DND-41 (cell line): ENCODE data around the gene ANGPTL4.
A peak's percentile ranks its signal among the peaks of the same experiment; 100 is the strongest.
"Not testable (repeated sequence)": the region's sequence is repeated elsewhere in the genome, so short reads cannot be mapped to it uniquely, and the experiment has no call there.

Source experiments
- ATAC-seq: fragments of 200-7000 bp; cut with Tn5 transposase; 3 replicates; pipeline ENCODE4 v1.9.1; 2021; ENCODE audit warnings: low read depth; ENCODE audit not compliant: insufficient read depth
- DNase-seq: peaks from one replicate; pipeline ENCODE4 v3.0.0-alpha.2; 2020
- H2AFZ ChIP-seq: 2 replicates; pipeline ENCODE4 v1.6.0; 2012; ENCODE audit warnings: low read depth, low read length
- H3K27ac ChIP-seq: 2 replicates; pipeline ENCODE4 v1.5.1; 2012; ENCODE audit warnings: low read length, inconsistent platforms
- H3K27me3 ChIP-seq: fragments of 200-600 bp; sonication (generic); 2 replicates; pipeline ENCODE4 v1.6.0; 2012; ENCODE audit warnings: low read length, mild to moderate bottlenecking, inconsistent platforms; ENCODE audit not compliant: insufficient read depth, poor library complexity
- H3K36me3 ChIP-seq: 2 replicates; pipeline ENCODE4 v1.5.1; 2012; ENCODE audit warnings: low read length, inconsistent platforms; ENCODE audit not compliant: insufficient read depth
- H3K4me1 ChIP-seq: 2 replicates; pipeline ENCODE4 v1.5.1; 2012; ENCODE audit warnings: mild to moderate bottlenecking, low read length; ENCODE audit not compliant: insufficient read depth
- H3K4me2 ChIP-seq: 2 replicates; pipeline ENCODE4 v1.6.0; 2012; ENCODE audit warnings: mild to moderate bottlenecking, moderate library complexity, low read length, inconsistent platforms; ENCODE audit not compliant: insufficient read depth
- H3K4me3 ChIP-seq, 2 experiments: fragments of 200-600 bp in 1 of 2; shearing (Covaris generic) in 1 of 2; 2 replicates each; pipeline ENCODE4 v1.5.1; 2012 to 2016; ENCODE audit warnings: inconsistent platforms in 2 of 2, low read length in 2 of 2, mild to moderate bottlenecking in 2 of 2, low read depth in 1 of 2, moderate library complexity in 1 of 2
- H3K79me2 ChIP-seq: 2 replicates; pipeline ENCODE4 v1.6.0; 2012; ENCODE audit warnings: low read length, inconsistent platforms; ENCODE audit not compliant: insufficient read depth
- H3K9ac ChIP-seq: 2 replicates; pipeline ENCODE4 v1.6.0; 2012; ENCODE audit warnings: low read depth, mild to moderate bottlenecking, inconsistent platforms, low read length, moderate library complexity
- H3K9me3 ChIP-seq: 2 replicates; pipeline ENCODE4 v1.5.1; 2012; ENCODE audit warnings: low read length, moderate library complexity, mild to moderate bottlenecking, inconsistent platforms; ENCODE audit not compliant: insufficient read depth, severe bottlenecking
- H4K20me1 ChIP-seq: 2 replicates; pipeline ENCODE4 v1.6.0; 2012; ENCODE audit warnings: low read length; ENCODE audit not compliant: insufficient read depth
- CTCF ChIP-seq: IDR thresholded peaks from 2 replicates; pipeline ENCODE4 v1.5.1; 2012; ENCODE audit warnings: borderline replicate concordance, low read length, moderate library complexity, mild to moderate bottlenecking; ENCODE audit not compliant: poor library complexity, severe bottlenecking; ENCODE audit errors: extremely low read depth
- EZH2 ChIP-seq: IDR thresholded peaks from 3 replicates; pipeline ENCODE4 v1.6.1; 2012; ENCODE audit warnings: borderline replicate concordance, low read depth, mild to moderate bottlenecking, moderate library complexity, low read length, inconsistent platforms; ENCODE audit not compliant: severe bottlenecking

ANGPTL4 gene

GRCh38 chr19:8377598-8377997, 13.6 kb downstream of the ANGPTL4 start:
- Histone ChIP-seq H3K36me3 (peaks cover 10% of the 10 kb centered on the region; the same call in 1 of the 2 replicates), H3K4me1 (no peaks in the 10 kb centered on the region)

GRCh38 chr19:8379156-8379891, 15.4 kb downstream of the ANGPTL4 start:
- H3K79me2 ChIP-seq, H2AFZ ChIP-seq, DNase-seq, H3K4me2 ChIP-seq, H4K20me1 ChIP-seq, H3K36me3 ChIP-seq, ATAC-seq, H3K27ac ChIP-seq, H3K9ac ChIP-seq, H3K9me3 ChIP-seq, H3K27me3 ChIP-seq, H3K4me3 ChIP-seq, H3K4me1 ChIP-seq: not testable (repeated sequence)

More at GRCh38 chr19:8377598-8377997, 13.6 kb downstream of the ANGPTL4 start:
- Histone ChIP-seq H3K27ac (no peak overlapping the region), H3K4me3 (no peak overlapping the region), H3K27me3 (no peaks in the 10 kb centered on the region), H4K20me1 (no peaks in the 10 kb centered on the region), H3K9ac (no peak overlapping the region), H3K79me2 (0 out of 2 replicates have a peak, but pooled peaks cover 2% of the 10 kb centered on the region), H3K9me3 (no peaks in the 10 kb centered on the region), H3K4me2 (no peak overlapping the region), H2AFZ (no peak overlapping the region)
- DNase-seq (no peak), ATAC-seq (no peak)
- TF ChIP-seq CTCF, result no peak
- TF ChIP-seq EZH2, result no peak

- not testable (repeated sequence) for ATAC-seq, H3K27ac ChIP-seq, H2AFZ ChIP-seq, H3K79me2 ChIP-seq, DNase-seq, H3K36me3 ChIP-seq, H3K4me3 ChIP-seq, H4K20me1 ChIP-seq, H3K4me2 ChIP-seq, H3K27me3 ChIP-seq, H3K9me3 ChIP-seq, H3K9ac ChIP-seq
- H3K4me1 ChIP-seq, result peaks cover 12% of the 10 kb centered on the region
Measured at GRCh38 chr19:8384569-8384968, 20.6 kb downstream of the ANGPTL4 start.

- H3K4me2 ChIP-seq, ATAC-seq, H3K27me3 ChIP-seq, DNase-seq, H3K27ac ChIP-seq, H4K20me1 ChIP-seq, H3K9ac ChIP-seq, H2AFZ ChIP-seq, H3K4me3 ChIP-seq, H3K9me3 ChIP-seq, H3K36me3 ChIP-seq: not testable (repeated sequence)
- Histone ChIP-seq H3K4me1 (peaks cover 15% of the 10 kb centered on the region), H3K79me2 (peaks cover 10% of the 10 kb centered on the region)
Measured at GRCh38 chr19:8385103-8385502, 21.1 kb downstream of the ANGPTL4 start.

GRCh38 chr19:8385566-8385965, 21.6 kb downstream of the ANGPTL4 start:
- not testable (repeated sequence) for DNase-seq, H4K20me1 ChIP-seq, H3K27ac ChIP-seq, H2AFZ ChIP-seq, H3K9me3 ChIP-seq, H3K36me3 ChIP-seq, ATAC-seq, H3K4me2 ChIP-seq, H3K4me3 ChIP-seq, H3K27me3 ChIP-seq, H3K9ac ChIP-seq
- peaks cover 15% of the 10 kb centered on the region for H3K4me1 ChIP-seq
- peaks cover 13% of the 10 kb centered on the region for H3K79me2 ChIP-seq

GRCh38 chr19:8386419-8386818, 22.5 kb downstream of the ANGPTL4 start:
- H3K27me3 ChIP-seq, H2AFZ ChIP-seq, H3K4me3 ChIP-seq, H3K9me3 ChIP-seq, ATAC-seq, H3K27ac ChIP-seq, H3K9ac ChIP-seq, H3K4me2 ChIP-seq, H4K20me1 ChIP-seq, H3K36me3 ChIP-seq: not testable (repeated sequence)
- DNase-seq, result peak; percentile 17
- peaks cover 17% of the 10 kb centered on the region for H3K79me2 ChIP-seq
- peaks cover 22% of the 10 kb centered on the region for H3K4me1 ChIP-seq
